DOHH2 (cell line): ENCODE data around the gene TSGA10.

Source experiments
- H3F3A ChIP-seq: fragments of 200-600 bp; sonication (generic), shearing (Covaris generic); 2 replicates; pipeline ENCODE4 v1.6.0; 2016; ENCODE audit warnings: antibody characterized with exemption, mild to moderate bottlenecking; ENCODE audit not compliant: control insufficient read depth, insufficient read depth
- H3K27ac ChIP-seq: fragments of 200-600 bp; sonication (generic); 2 replicates; pipeline ENCODE4 v1.5.1; 2014; ENCODE audit warnings: low read depth, mild to moderate bottlenecking, low read length, moderate library complexity
- H3K27me3 ChIP-seq: fragments of 200-600 bp; sonication (generic); 2 replicates; pipeline ENCODE4 v1.6.1; 2014; ENCODE audit warnings: mild to moderate bottlenecking, low read length, mixed read lengths; ENCODE audit not compliant: control insufficient read depth
- H3K36me3 ChIP-seq: fragments of 200-600 bp; sonication (generic); 2 replicates; pipeline ENCODE4 v1.6.1; 2014; ENCODE audit warnings: mild to moderate bottlenecking, low read length, moderate library complexity, mixed read lengths; ENCODE audit not compliant: control insufficient read depth
- H3K4me1 ChIP-seq: fragments of 200-600 bp; sonication (generic); 2 replicates; pipeline ENCODE4 v1.6.1; 2014; ENCODE audit warnings: mild to moderate bottlenecking, low read length, mixed read lengths; ENCODE audit not compliant: control insufficient read depth
- H3K4me2 ChIP-seq: fragments of 200-600 bp; sonication (generic); 2 replicates; pipeline ENCODE4 v1.6.0; 2014; ENCODE audit warnings: mild to moderate bottlenecking, low read length, moderate library complexity
- H3K4me3 ChIP-seq: fragments of 200-600 bp; sonication (generic); 2 replicates; pipeline ENCODE4 v1.5.1; 2014; ENCODE audit warnings: mild to moderate bottlenecking, low read length, mixed read lengths
- H3K79me2 ChIP-seq: fragments of 200-600 bp; sonication (generic); 2 replicates; pipeline ENCODE4 v1.6.1; 2014; ENCODE audit warnings: mild to moderate bottlenecking, low read length, mixed read lengths; ENCODE audit not compliant: control insufficient read depth
- H3K9me2 ChIP-seq: fragments of 200-600 bp; sonication (generic); replicated peaks from 2 replicates; pipeline ENCODE4 v1.6.1; 2014; ENCODE audit warnings: mild to moderate bottlenecking, low read length, mixed read lengths; ENCODE audit not compliant: control insufficient read depth
- H3K9me3 ChIP-seq: fragments of 200-600 bp; sonication (generic); 2 replicates; pipeline ENCODE4 v1.6.1; 2014; ENCODE audit warnings: antibody characterized with exemption, low read length, mixed read lengths; ENCODE audit not compliant: control insufficient read depth, insufficient read depth
- H4K20me1 ChIP-seq: fragments of 200-600 bp; sonication (generic); 2 replicates; pipeline ENCODE4 v1.6.0; 2014; ENCODE audit warnings: low read depth, mild to moderate bottlenecking, antibody characterized with exemption, low read length, moderate library complexity; ENCODE audit not compliant: control insufficient read depth, insufficient read depth
- EZH2phosphoT487 ChIP-seq: fragments of 200-600 bp; sonication (generic); IDR thresholded peaks from 2 replicates; pipeline ENCODE4 v1.6.1; 2017; ENCODE audit warnings: borderline replicate concordance, mild to moderate bottlenecking, antibody characterized with exemption, low read length, moderate library complexity, mixed read lengths
- TF ChIP-seq, protein P1 (sequence below): fragments of 200-600 bp; sonication (generic); IDR thresholded peaks from one replicate; pipeline ENCODE4 v1.5.1; 2014; ENCODE audit warnings: antibody characterized with exemption, mild to moderate bottlenecking, low read depth, low read length; ENCODE audit not compliant: poor library complexity, severe bottlenecking

TSGA10 gene

GRCh38 chr2:98947554-98947953 is 207.2 kb downstream of the TSGA10 start:
- H3F3A ChIP-seq: no peaks in the 10 kb centered on the region
- H3K27me3 ChIP-seq: no peaks in the 10 kb centered on the region
- TF ChIP-seq, protein P1, sequence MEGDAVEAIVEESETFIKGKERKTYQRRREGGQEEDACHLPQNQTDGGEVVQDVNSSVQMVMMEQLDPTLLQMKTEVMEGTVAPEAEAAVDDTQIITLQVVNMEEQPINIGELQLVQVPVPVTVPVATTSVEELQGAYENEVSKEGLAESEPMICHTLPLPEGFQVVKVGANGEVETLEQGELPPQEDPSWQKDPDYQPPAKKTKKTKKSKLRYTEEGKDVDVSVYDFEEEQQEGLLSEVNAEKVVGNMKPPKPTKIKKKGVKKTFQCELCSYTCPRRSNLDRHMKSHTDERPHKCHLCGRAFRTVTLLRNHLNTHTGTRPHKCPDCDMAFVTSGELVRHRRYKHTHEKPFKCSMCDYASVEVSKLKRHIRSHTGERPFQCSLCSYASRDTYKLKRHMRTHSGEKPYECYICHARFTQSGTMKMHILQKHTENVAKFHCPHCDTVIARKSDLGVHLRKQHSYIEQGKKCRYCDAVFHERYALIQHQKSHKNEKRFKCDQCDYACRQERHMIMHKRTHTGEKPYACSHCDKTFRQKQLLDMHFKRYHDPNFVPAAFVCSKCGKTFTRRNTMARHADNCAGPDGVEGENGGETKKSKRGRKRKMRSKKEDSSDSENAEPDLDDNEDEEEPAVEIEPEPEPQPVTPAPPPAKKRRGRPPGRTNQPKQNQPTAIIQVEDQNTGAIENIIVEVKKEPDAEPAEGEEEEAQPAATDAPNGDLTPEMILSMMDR: no peak
- no peak for TF ChIP-seq EZH2phosphoT487
- H3K27ac ChIP-seq: no peak overlapping the region
- H4K20me1 ChIP-seq: no peaks in the 10 kb centered on the region
- H3K9me3 ChIP-seq: no peaks in the 10 kb centered on the region
- H3K4me2 ChIP-seq: no peak overlapping the region
- H3K36me3 ChIP-seq: no peaks in the 10 kb centered on the region
- H3K79me2 ChIP-seq: no peaks in the 10 kb centered on the region
- H3K4me1 ChIP-seq: no peaks in the 10 kb centered on the region
- no peak overlapping the region for H3K4me3 ChIP-seq
- H3K9me2 ChIP-seq: no peaks in the 10 kb centered on the region
